ENCODE measurements around the gene UBE4A. TPM values are rescaled to one million over a fixed set of nuclear protein-coding genes. Genes with fewer than 3 reads are reported as not detected.
A peak's percentile ranks its signal among the peaks of the same experiment; 100 is the strongest.

Gene UBE4A
- 6.0 TPM for polyA plus RNA-seq (2012; ENCODE audit: insufficient read length, low read depth)

- TF ChIP-seq SIN3A (IDR thresholded peaks at IDR 0.05; ENCODE audit: borderline replicate concordance, insufficient read depth, low read length) (peak; percentile 48; the same call in 1 of the 2 replicates), FOXP2 (optimal IDR thresholded peaks at IDR 0.05; ENCODE audit: borderline replicate concordance, extremely low read depth, extremely low read length, insufficient read depth) (peak; percentile 80), POLR2AphosphoS5 (IDR thresholded peaks at IDR 0.05; ENCODE audit: low read depth, low read length) (peak; percentile 98), REST (IDR thresholded peaks at IDR 0.05; ENCODE audit: insufficient read depth in 1 of 2, low read depth in 2 of 2, low read length in 2 of 2) (0 out of 4 replicates have a peak, but pooled peaks of 1 of the 2 experiments have one; percentile 36), TAF1 (IDR thresholded peaks at IDR 0.05; ENCODE audit: borderline replicate concordance, insufficient read depth, low read length) (peak; percentile 89; the same call in 1 of the 2 replicates)
These were observed at the start of gene UBE4A for GRCh38 chr11:118359295-118359958. TSS of gene UBE4A (plus strand) at chr11:118359600. CDS start at chr11:118365081, 5,481 bp downstream.

GRCh38 chr11:118310271-118310670 is 49.1 kb upstream of the UBE4A start:
- no peak for TF ChIP-seq SIN3A (IDR thresholded peaks at IDR 0.05; ENCODE audit: borderline replicate concordance, insufficient read depth, low read length)
- TF ChIP-seq FOXP2 (optimal IDR thresholded peaks at IDR 0.05; ENCODE audit: borderline replicate concordance, extremely low read depth, extremely low read length, insufficient read depth): no peak
- no peak for TF ChIP-seq TAF1 (IDR thresholded peaks at IDR 0.05; ENCODE audit: borderline replicate concordance, insufficient read depth, low read length)
- TF ChIP-seq REST (IDR thresholded peaks at IDR 0.05; ENCODE audit: insufficient read depth in 1 of 2, low read depth in 2 of 2, low read length in 2 of 2): no peak
- no peak for TF ChIP-seq POLR2AphosphoS5 (IDR thresholded peaks at IDR 0.05; ENCODE audit: low read depth, low read length)

GRCh38 chr11:118310781-118311485 is 48.5 kb upstream of the UBE4A start:
- no peak for TF ChIP-seq REST (IDR thresholded peaks at IDR 0.05; ENCODE audit: insufficient read depth in 1 of 2, low read depth in 2 of 2, low read length in 2 of 2)
- TF ChIP-seq POLR2AphosphoS5 (IDR thresholded peaks at IDR 0.05; ENCODE audit: low read depth, low read length): no peak
- no peak for TF ChIP-seq SIN3A (IDR thresholded peaks at IDR 0.05; ENCODE audit: borderline replicate concordance, insufficient read depth, low read length)
- TF ChIP-seq TAF1 (IDR thresholded peaks at IDR 0.05; ENCODE audit: borderline replicate concordance, insufficient read depth, low read length): no peak
- no peak for TF ChIP-seq FOXP2 (optimal IDR thresholded peaks at IDR 0.05; ENCODE audit: borderline replicate concordance, extremely low read depth, extremely low read length, insufficient read depth)

- TF ChIP-seq SIN3A (IDR thresholded peaks at IDR 0.05; ENCODE audit: borderline replicate concordance, insufficient read depth, low read length) (no peak), REST (IDR thresholded peaks at IDR 0.05; ENCODE audit: insufficient read depth in 1 of 2, low read depth in 2 of 2, low read length in 2 of 2) (no peak), POLR2AphosphoS5 (IDR thresholded peaks at IDR 0.05; ENCODE audit: low read depth, low read length) (no peak), TAF1 (IDR thresholded peaks at IDR 0.05; ENCODE audit: borderline replicate concordance, insufficient read depth, low read length) (no peak)
These were observed 47.9 kb upstream of the UBE4A start for GRCh38 chr11:118311518-118311917.
